K562 (cell line): ENCODE measurements around the gene ATP6V1F. TPM values are rescaled to one million over a fixed set of nuclear protein-coding genes. Genes with fewer than 3 reads are reported as not detected.

Experiments
- ATAC-seq: fragments of 200-7000 bp; cut with Tn5 transposase; 3 replicates; pipeline ENCODE4 v1.9.1; 2020; ENCODE audit warnings: moderate library complexity
- BruUV-seq: library from RNA; stranded (reverse); fragments of 400-500 nt; replicated peaks from 2 replicates; lab custom pipeline; 2021; lab: Mats Ljungman, UMichigan
- CTCF ChIA-PET: fragments of 300-600 bp; formaldehyde crosslinking; extraction: SDS; loops from one replicate; lab custom pipeline; 2021; ENCODE audit warnings: low intra/inter-chr PET ratio; lab: Yijun Ruan, JAX
- POLR2A ChIA-PET: fragments of 300-600, 350-650 bp; sonication (Branson Sonifier 250); formaldehyde crosslinking; extraction: SDS; loops from one replicate; lab custom pipeline; 2021; ENCODE audit warnings: antibody characterized with exemption, inconsistent platforms; lab: Yijun Ruan, JAX
- DNase-seq, 4 experiments: peaks; one replicate each; pipeline versions ENCODE4 v3.0.0 to v3.0.0-alpha.2; 2011 to 2018; ENCODE audit warnings: low spot score in 3 of 4, mixed read lengths in 3 of 4; ENCODE audit errors: extremely low read depth in 1 of 4
- FAIRE-seq: peaks from 2 replicates; lab custom pipeline; 2011; peaks lifted over from hg19 to GRCh38; lab: Jason Lieb, UNC
- H2AFZ ChIP-seq: 2 replicates; pipeline ENCODE4 v1.6.0; 2011; ENCODE audit warnings: low read depth, low read length, control low read depth, inconsistent platforms
- H3K27ac ChIP-seq: fragments of 200-600 bp; 3 replicates; pipeline ENCODE4 v1.8.0; 2011; ENCODE audit warnings: low read depth, mild to moderate bottlenecking, control low read depth, inconsistent platforms, low read length, moderate library complexity, mixed read lengths; ENCODE audit errors: extremely low read depth
- H3K27me3 ChIP-seq, 2 experiments: fragments of 300-600 bp in 1 of 2; 2 replicates in 1 of 2; 3 replicates in 1 of 2; pipeline versions ENCODE4 v1.6.0 to v1.8.0; 2011; ENCODE audit warnings: inconsistent platforms in 2 of 2, low read length in 2 of 2, mild to moderate bottlenecking in 1 of 2, mixed read lengths in 1 of 2, moderate library complexity in 1 of 2; ENCODE audit not compliant: control insufficient read depth in 2 of 2, insufficient read depth in 2 of 2
- H3K36me3 ChIP-seq: fragments of 300-600 bp; 3 replicates; pipeline ENCODE4 v1.8.0; 2011; ENCODE audit warnings: mild to moderate bottlenecking, low read length, inconsistent platforms; ENCODE audit not compliant: control insufficient read depth, insufficient read depth
- H3K4me1 ChIP-seq, 2 experiments: fragments of 200-600 bp in 1 of 2; replicated peaks in 1 of 2; 2 replicates in 1 of 2; 3 replicates in 1 of 2; pipeline versions ENCODE4 v1.5.1 to v1.8.0; 2011; ENCODE audit warnings: inconsistent platforms in 2 of 2, low read length in 2 of 2, mild to moderate bottlenecking in 1 of 2, mixed read lengths in 1 of 2, moderate library complexity in 1 of 2; ENCODE audit not compliant: control insufficient read depth in 2 of 2, insufficient read depth in 2 of 2
- H3K4me2 ChIP-seq: 2 replicates; pipeline ENCODE4 v1.6.1; 2011; ENCODE audit warnings: low read length, control low read depth, inconsistent platforms, mixed read lengths; ENCODE audit not compliant: insufficient read depth
- H3K4me3 ChIP-seq: fragments of 200-600 bp; sonication (generic), shearing (Covaris generic); 2 replicates; pipeline ENCODE4 v1.5.1; 2016; ENCODE audit warnings: control low read depth, inconsistent platforms
- H3K79me2 ChIP-seq: fragments of 200-600 bp; 3 replicates; pipeline ENCODE4 v1.8.0; 2011; ENCODE audit warnings: low read length, inconsistent platforms; ENCODE audit not compliant: control insufficient read depth, insufficient read depth
- H3K9ac ChIP-seq, 2 experiments: 2 replicates each; pipeline versions ENCODE4 v1.6.0 to v1.6.1; 2011; ENCODE audit warnings: low read depth in 2 of 2, low read length in 2 of 2, control low read depth in 1 of 2, inconsistent platforms in 1 of 2, mild to moderate bottlenecking in 1 of 2, mixed read lengths in 1 of 2; ENCODE audit not compliant: insufficient read depth in 1 of 2
- H3K9me1 ChIP-seq: one replicate; pipeline ENCODE4 v1.6.0; 2011; ENCODE audit warnings: inconsistent platforms, mild to moderate bottlenecking, low read length, moderate library complexity; ENCODE audit not compliant: control insufficient read depth, insufficient read depth
- H3K9me3 ChIP-seq: replicated peaks from 2 replicates; pipeline ENCODE4 v1.5.1; 2011; ENCODE audit warnings: low read depth, low read length, inconsistent platforms; ENCODE audit not compliant: control insufficient read depth, insufficient read depth
- H4K20me1 ChIP-seq: replicated peaks from 2 replicates; pipeline ENCODE4 v1.6.1; 2011; ENCODE audit warnings: low read length, inconsistent platforms, mixed read lengths; ENCODE audit not compliant: control insufficient read depth, insufficient read depth
- BCOR ChIP-seq: fragments of 450-650 bp; IDR thresholded peaks from 2 replicates; pipeline ENCODE4 v1.6.1; 2016
- CC2D1A ChIP-seq: fragments of 450-650 bp; IDR thresholded peaks from 2 replicates; pipeline ENCODE4 v1.6.1; 2017; ENCODE audit warnings: mild to moderate bottlenecking
- EP400 ChIP-seq: fragments of 450-650 bp; IDR thresholded peaks from 2 replicates; pipeline ENCODE4 v1.6.1; 2017; ENCODE audit warnings: antibody characterized with exemption, mild to moderate bottlenecking, moderate library complexity
- FOXK2 ChIP-seq, 2 experiments: fragments of 450-650 bp; IDR thresholded peaks in 1 of 2; conservative IDR thresholded peaks in 1 of 2; 2 replicates each; pipeline ENCODE4 v1.6.1; 2016; ENCODE audit warnings: low read depth in 2 of 2, mild to moderate bottlenecking in 1 of 2
- HLTF ChIP-seq: fragments of 450-650 bp; IDR thresholded peaks from 2 replicates; pipeline ENCODE4 v1.6.1; 2016
- MEIS2 ChIP-seq: fragments of 450-650 bp; IDR thresholded peaks from 2 replicates; pipeline ENCODE4 v1.6.1; 2014; ENCODE audit warnings: mild to moderate bottlenecking; ENCODE audit not compliant: partially characterized antibody
- NR2F6 ChIP-seq: fragments of 450-650 bp; formaldehyde crosslinking; IDR thresholded peaks from 2 replicates; pipeline ENCODE4 v1.4.0; 2020; ENCODE audit warnings: mild to moderate bottlenecking
- POLR2AphosphoS5 ChIP-seq: IDR thresholded peaks from 2 replicates; pipeline ENCODE4 v1.6.1; 2011; ENCODE audit warnings: mild to moderate bottlenecking, low read depth, low read length, moderate library complexity; ENCODE audit not compliant: control insufficient read depth, insufficient read depth
- RBM14 ChIP-seq: fragments of 200-400 bp; formaldehyde crosslinking; IDR thresholded peaks from 2 replicates; pipeline ENCODE4 v1.6.1; 2018; ENCODE audit warnings: low read depth, mild to moderate bottlenecking, low read length, moderate library complexity, borderline replicate concordance; ENCODE audit not compliant: insufficient read depth
- RFX7 ChIP-seq: fragments of 250-450 bp; sonication (Bioruptor Pico); IDR thresholded peaks from 2 replicates; pipeline ENCODE4 v1.5.1; 2021; ENCODE audit warnings: mild to moderate bottlenecking
- SAFB ChIP-seq: fragments of 200-400 bp; formaldehyde crosslinking; IDR thresholded peaks from 2 replicates; pipeline ENCODE4 v1.6.1; 2017; ENCODE audit warnings: low read depth, low read length, borderline replicate concordance
- ZNF197 ChIP-seq: fragments of 200-800 bp; sonication (Bioruptor generic); IDR thresholded peaks from 2 replicates; pipeline ENCODE4 v1.6.1; 2016; ENCODE audit warnings: low read depth, missing genetic modification characterization, missing compliant biosample characterization
- ZSCAN32 ChIP-seq: fragments of 450-650 bp; formaldehyde crosslinking; IDR thresholded peaks from 2 replicates; pipeline ENCODE4 v1.4.0; 2020; ENCODE audit warnings: mild to moderate bottlenecking, moderate library complexity
- WGBS: fragments of 100-300 bp; shearing (Covaris generic); methylation state at CpG from one replicate; pipeline ENCODE4 v1.1.6; 2016; ENCODE audit warnings: low coverage, mixed read lengths; ENCODE audit not compliant: insufficient coverage; ENCODE audit errors: missing lambda C conversion rate; 5-methylcytosine and 5-hydroxymethylcytosine counted together
- in situ Hi-C: fragments of 300-500 bp; cut with MboI; formaldehyde crosslinking; loops from 4 replicates; pipeline ENCODE4 v1.15.0; 2018; ENCODE audit warnings: inconsistent platforms, mixed read lengths
- intact Hi-C: fragments of 100-400 bp; cut with micrococcal nuclease; formaldehyde crosslinking; loops from 2 replicates; pipeline ENCODE4 v1.14.2; 2022
- polyA plus RNA-seq, 8 experiments: library from polyadenylated mRNA; depleted of rRNA in 4 of 8; stranded (reverse) in 5 of 8; unstranded in 3 of 8; fragments of >200 nt; fragmentation: Nextera tagmentation in 2 of 8; fragmentation: Illumina TruSeq in 1 of 8; extraction: Ambion mirVana in 2 of 8; extraction: Trizol in 1 of 8; gene quantifications; 2 replicates each; pipeline versions ENCODE4 v1.2.1 to v1.2.3, GENCODE V29; 2011 to 2014; ENCODE audit warnings: inconsistent platforms in 1 of 8, missing spikeins in 1 of 8
- total RNA-seq, 7 experiments: library from RNA; depleted of rRNA in 6 of 7; stranded (reverse); fragments of >200 nt in 6 of 7; fragmentation: Illumina TruSeq in 2 of 7; extraction: Trizol in 2 of 7; gene quantifications; 2 replicates each; pipeline versions ENCODE4 v1.2.1 to v1.2.3, GENCODE V29; 2011 to 2021; ENCODE audit warnings: low replicate concordance in 1 of 7
- TF ChIP-seq, protein P1 (sequence below): fragments of 150-350 bp; IDR thresholded peaks from 2 replicates; pipeline ENCODE4 v1.6.1; 2014; ENCODE audit warnings: low read depth, mild to moderate bottlenecking, low read length, borderline replicate concordance
- TF ChIP-seq, protein P2 (sequence below): fragments of 250-450 bp; sonication (Bioruptor Pico); IDR thresholded peaks from 2 replicates; pipeline ENCODE4 v1.8.0; 2022; ENCODE audit warnings: inconsistent platforms, mild to moderate bottlenecking, moderate library complexity, borderline replicate concordance
- TF ChIP-seq, protein P3 (sequence below): sonication (generic); formaldehyde crosslinking; IDR thresholded peaks from 2 replicates; pipeline ENCODE4 v1.9.0; 2022; ENCODE audit warnings: mild to moderate bottlenecking, missing genetic modification reagents

Gene ATP6V1F
- total and polyA plus RNA-seq, 9 of the 15 experiments (the other 6 are each of a cell fraction or from before 2014, with no cell fraction given): 206 to 1,123 (median 542) TPM

DNA sequence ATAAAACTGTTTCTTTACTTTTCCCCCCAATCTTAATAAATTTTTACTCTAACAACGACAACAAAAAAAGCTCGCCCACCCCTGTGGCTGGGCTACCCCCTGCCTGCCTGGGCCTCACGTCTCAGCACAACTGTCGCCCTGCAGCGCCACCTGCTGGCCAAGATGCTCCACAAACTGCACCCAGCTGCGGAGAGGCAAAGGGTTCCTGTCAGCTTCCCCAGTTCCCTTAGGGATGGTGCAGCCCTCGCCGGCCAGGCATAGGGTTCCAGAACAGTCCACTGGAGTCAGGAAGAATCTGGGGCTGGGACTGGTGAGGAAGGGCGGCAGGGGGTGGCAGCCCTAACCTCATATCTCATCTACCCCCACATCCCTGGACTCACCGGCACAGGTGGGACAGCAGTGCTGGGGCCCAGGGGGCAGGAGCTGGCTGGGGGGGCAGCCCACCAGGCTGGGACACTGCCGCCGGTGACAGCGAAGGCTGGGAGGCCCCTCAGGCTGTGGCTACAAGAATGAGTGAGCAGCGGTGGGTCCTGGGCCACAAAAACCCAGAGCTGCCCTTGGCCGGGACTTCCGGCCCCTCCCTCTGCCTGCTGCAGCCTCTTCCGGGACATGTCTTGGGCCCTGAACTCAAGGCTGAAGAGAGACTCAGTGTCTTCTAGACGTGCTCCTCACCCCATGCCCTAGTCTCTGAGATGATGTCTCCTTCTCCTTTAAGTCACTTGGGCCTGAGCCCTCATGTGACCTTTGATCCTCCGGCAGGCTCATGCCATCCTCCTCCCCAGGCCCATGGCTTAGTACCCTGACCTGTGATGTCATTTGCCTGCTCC lies 21.2 kb downstream of the ATP6V1F start:
- peak; percentile 79 for ATAC-seq
- H2AFZ ChIP-seq: no peak overlapping the region
- TF ChIP-seq RFX7 (CRISPR knock-in tag) (no peak), BCOR (no peak), SAFB (no peak), NR2F6 (CRISPR knock-in tag) (no peak), MEIS2 (no peak), RBM14 (no peak), ZNF197 (no peak), HLTF (no peak), FOXK2 (conservative IDR thresholded peaks at IDR 0.05 in 1 of 2, IDR thresholded peaks at IDR 0.05 in 1 of 2; ENCODE audit: low read depth in 2 of 2) (no peak), ZSCAN32 (no peak), POLR2AphosphoS5 (no peak), EP400 (no peak), CC2D1A (peak; percentile 68; the same call in 1 of the 2 replicates)
- TF ChIP-seq, protein P1, sequence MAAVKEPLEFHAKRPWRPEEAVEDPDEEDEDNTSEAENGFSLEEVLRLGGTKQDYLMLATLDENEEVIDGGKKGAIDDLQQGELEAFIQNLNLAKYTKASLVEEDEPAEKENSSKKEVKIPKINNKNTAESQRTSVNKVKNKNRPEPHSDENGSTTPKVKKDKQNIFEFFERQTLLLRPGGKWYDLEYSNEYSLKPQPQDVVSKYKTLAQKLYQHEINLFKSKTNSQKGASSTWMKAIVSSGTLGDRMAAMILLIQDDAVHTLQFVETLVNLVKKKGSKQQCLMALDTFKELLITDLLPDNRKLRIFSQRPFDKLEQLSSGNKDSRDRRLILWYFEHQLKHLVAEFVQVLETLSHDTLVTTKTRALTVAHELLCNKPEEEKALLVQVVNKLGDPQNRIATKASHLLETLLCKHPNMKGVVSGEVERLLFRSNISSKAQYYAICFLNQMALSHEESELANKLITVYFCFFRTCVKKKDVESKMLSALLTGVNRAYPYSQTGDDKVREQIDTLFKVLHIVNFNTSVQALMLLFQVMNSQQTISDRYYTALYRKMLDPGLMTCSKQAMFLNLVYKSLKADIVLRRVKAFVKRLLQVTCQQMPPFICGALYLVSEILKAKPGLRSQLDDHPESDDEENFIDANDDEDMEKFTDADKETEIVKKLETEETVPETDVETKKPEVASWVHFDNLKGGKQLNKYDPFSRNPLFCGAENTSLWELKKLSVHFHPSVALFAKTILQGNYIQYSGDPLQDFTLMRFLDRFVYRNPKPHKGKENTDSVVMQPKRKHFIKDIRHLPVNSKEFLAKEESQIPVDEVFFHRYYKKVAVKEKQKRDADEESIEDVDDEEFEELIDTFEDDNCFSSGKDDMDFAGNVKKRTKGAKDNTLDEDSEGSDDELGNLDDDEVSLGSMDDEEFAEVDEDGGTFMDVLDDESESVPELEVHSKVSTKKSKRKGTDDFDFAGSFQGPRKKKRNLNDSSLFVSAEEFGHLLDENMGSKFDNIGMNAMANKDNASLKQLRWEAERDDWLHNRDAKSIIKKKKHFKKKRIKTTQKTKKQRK: peak; percentile 72; the same call in 1 of the 2 replicates
- TF ChIP-seq, protein P2, sequence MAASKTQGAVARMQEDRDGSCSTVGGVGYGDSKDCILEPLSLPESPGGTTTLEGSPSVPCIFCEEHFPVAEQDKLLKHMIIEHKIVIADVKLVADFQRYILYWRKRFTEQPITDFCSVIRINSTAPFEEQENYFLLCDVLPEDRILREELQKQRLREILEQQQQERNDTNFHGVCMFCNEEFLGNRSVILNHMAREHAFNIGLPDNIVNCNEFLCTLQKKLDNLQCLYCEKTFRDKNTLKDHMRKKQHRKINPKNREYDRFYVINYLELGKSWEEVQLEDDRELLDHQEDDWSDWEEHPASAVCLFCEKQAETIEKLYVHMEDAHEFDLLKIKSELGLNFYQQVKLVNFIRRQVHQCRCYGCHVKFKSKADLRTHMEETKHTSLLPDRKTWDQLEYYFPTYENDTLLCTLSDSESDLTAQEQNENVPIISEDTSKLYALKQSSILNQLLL (CRISPR knock-in tag): no peak
- TF ChIP-seq, protein P3, sequence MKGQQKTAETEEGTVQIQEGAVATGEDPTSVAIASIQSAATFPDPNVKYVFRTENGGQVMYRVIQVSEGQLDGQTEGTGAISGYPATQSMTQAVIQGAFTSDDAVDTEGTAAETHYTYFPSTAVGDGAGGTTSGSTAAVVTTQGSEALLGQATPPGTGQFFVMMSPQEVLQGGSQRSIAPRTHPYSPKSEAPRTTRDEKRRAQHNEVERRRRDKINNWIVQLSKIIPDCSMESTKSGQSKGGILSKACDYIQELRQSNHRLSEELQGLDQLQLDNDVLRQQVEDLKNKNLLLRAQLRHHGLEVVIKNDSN (CRISPR knock-in tag): no peak

More for the DNA sequence above, 21.2 kb downstream of the ATP6V1F start:
- H3K79me2 ChIP-seq: no peaks in the 10 kb centered on the region
- intact Hi-C loops (loop anchor here (2.0 to 5.0 kb wide), 3 partner anchors 92 to 407 kb away; partner anchors contain the start of genes CCDC136, GARIN1A and METTL2B), in situ Hi-C loops (loop anchor here (5.0 kb wide), 2 partner anchors 207 to 272 kb away; no protein-coding TSS in a partner anchor)
- H4K20me1 ChIP-seq: no peaks in the 10 kb centered on the region; the same call in 1 of the 2 replicates
- no TSS peak for BruUV-seq
- no peak overlapping the region for H3K4me3 ChIP-seq
- WGBS: 33% methylated on average over 19 of the region's 19 CpGs
- DNase-seq (peak; percentile 92 to 97 (median 96)), FAIRE-seq (peak; percentile 96)
- peak overlapping the region in 1 of 2 experiments; percentile 0; a peak in 1 of 4 replicates for H3K9ac ChIP-seq
- POLR2A ChIA-PET: interaction anchor here (0.7 to 1.2 kb wide), 6 partner anchors 9 to 218 kb away, joined by 3 to 5 read pairs (median 3); no protein-coding TSS in a partner anchor
- H3K9me3 ChIP-seq: peaks cover 4% of the 10 kb centered on the region
- no peak overlapping the region for H3K4me2 ChIP-seq
- H3K27ac ChIP-seq: no peak overlapping the region
- H3K4me1 ChIP-seq: peaks cover 0 to 54% of the 10 kb centered on the region in 2 experiments; a peak in 3 of 5 replicates
- H3K27me3 ChIP-seq: peaks cover 2 to 19% of the 10 kb centered on the region in 2 experiments; a peak in 4 of 5 replicates
- no peaks in the 10 kb centered on the region for H3K9me1 ChIP-seq
- no peaks in the 10 kb centered on the region for H3K36me3 ChIP-seq
- CTCF ChIA-PET: interaction anchor here (0.5 to 1.1 kb wide), 4 partner anchors 269 to 456 kb away, joined by 3 to 4 read pairs (median 4); no protein-coding TSS in a partner anchor
